HG03175 (cell line): ENCODE data around the gene RPL19.
A peak's percentile ranks its signal among the peaks of the same experiment; 100 is the strongest.

ENCODE experiments used
- ATAC-seq: cut with Tn5 transposase; IDR thresholded peaks from one replicate; pipeline ENCODE4 v1.9.1; 2021; ENCODE audit warnings: mild to moderate bottlenecking, moderate library complexity; ENCODE audit not compliant: unreplicated experiment

Gene RPL19

GRCh38 chr17:39222866-39223834 lies 23.1 kb downstream of the RPL19 start:
- no peak for ATAC-seq

- no peak for ATAC-seq
These were observed 24.1 kb downstream of the RPL19 start for GRCh38 chr17:39223907-39224777.

- ATAC-seq: no peak
These were observed 24.8 kb downstream of the RPL19 start for GRCh38 chr17:39224778-39225307.

- no peak for ATAC-seq
These were observed 25.4 kb downstream of the RPL19 start, which contains the start of gene STAC2 for GRCh38 chr17:39225308-39225958. TSS of gene STAC2 (minus strand) at chr17:39225945. CDS start at chr17:39225502, 443 bp downstream.

GRCh38 chr17:39225959-39226683 lies 26.0 kb downstream of the RPL19 start:
- no peak for ATAC-seq

GRCh38 chr17:39227364-39227919 lies 27.4 kb downstream of the RPL19 start:
- no peak for ATAC-seq

GRCh38 chr17:39229274-39229913 lies 29.3 kb downstream of the RPL19 start:
- no peak for ATAC-seq

- no peak for ATAC-seq
These were observed 30.3 kb downstream of the RPL19 start for GRCh38 chr17:39230361-39230760.

GRCh38 chr17:39231091-39231561 lies 31.0 kb downstream of the RPL19 start:
- ATAC-seq: no peak

GRCh38 chr17:39231591-39232551 lies 31.8 kb downstream of the RPL19 start:
- no peak for ATAC-seq

GRCh38 chr17:39235555-39236449 lies 35.7 kb downstream of the RPL19 start:
- ATAC-seq: no peak

- no peak for ATAC-seq
These were observed 36.4 kb downstream of the RPL19 start for GRCh38 chr17:39236450-39236927.

- no peak for ATAC-seq
These were observed 36.9 kb downstream of the RPL19 start for GRCh38 chr17:39236981-39237441.

GRCh38 chr17:39237586-39237985 lies 37.5 kb downstream of the RPL19 start:
- no peak for ATAC-seq

- no peak for ATAC-seq
These were observed 38.4 kb downstream of the RPL19 start for GRCh38 chr17:39238311-39238972.

- ATAC-seq: peak; percentile 52
These were observed 39.7 kb downstream of the RPL19 start for GRCh38 chr17:39239640-39240314.
